Measurements from ENCODE around the gene KHK. TPM values are rescaled to one million over a fixed set of nuclear protein-coding genes. Genes with fewer than 3 reads are reported as not detected.
A peak's percentile ranks its signal among the peaks of the same experiment; 100 is the strongest.

KHK gene
- total RNA-seq, 2 donors from 2014 or later = 0.91 to 7.0 TPM

DNA sequence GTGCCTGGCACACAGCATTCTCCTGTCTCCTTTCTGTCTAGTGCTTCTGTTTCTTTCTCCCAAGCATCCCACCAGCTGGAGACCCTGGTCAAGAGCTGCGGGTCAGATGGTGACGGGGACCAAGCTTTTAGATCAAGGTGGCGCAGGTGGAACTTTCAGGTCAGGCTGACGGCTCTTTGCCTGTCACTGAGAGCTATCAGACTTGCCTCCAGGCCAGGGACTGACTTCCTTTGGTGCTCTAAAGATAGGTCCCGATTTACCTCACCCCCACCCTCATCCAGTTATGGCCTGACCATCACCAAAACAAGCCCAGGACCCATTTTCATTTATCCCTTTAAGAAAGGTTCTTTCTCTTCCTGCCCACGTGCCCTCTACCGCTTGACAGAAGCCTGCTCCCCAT lies 9.3 kb upstream of the KHK start:
- no peaks in the 10 kb centered on the region for H3K27me3 ChIP-seq (replicated peaks; ENCODE audit: insufficient read depth)
- H3K9me3 ChIP-seq = no peaks in the 10 kb centered on the region
- TF ChIP-seq POLR2AphosphoS5 (IDR thresholded peaks at IDR 0.05) = no peak
- H3K36me3 ChIP-seq = no peaks in the 10 kb centered on the region
- intact Hi-C loops (cut with DNase I) = loop anchor here (10.0 kb wide), 1 partner anchor 732 kb away; the partner anchor contains the start of genes ADGRF3 and SELENOI
- whole genome bisulfite sequencing = 68% methylated on average over 7 of the region's 7 CpGs
- peaks cover 7% of the 10 kb centered on the region for H3K4me1 ChIP-seq (replicated peaks)
- DNase-seq (ENCODE audit: low spot score) = no peak
- H3K4me3 ChIP-seq = no peak overlapping the region
- H3K27ac ChIP-seq = peak overlapping the region in 1 of 2 donors; percentile 62

DNA sequence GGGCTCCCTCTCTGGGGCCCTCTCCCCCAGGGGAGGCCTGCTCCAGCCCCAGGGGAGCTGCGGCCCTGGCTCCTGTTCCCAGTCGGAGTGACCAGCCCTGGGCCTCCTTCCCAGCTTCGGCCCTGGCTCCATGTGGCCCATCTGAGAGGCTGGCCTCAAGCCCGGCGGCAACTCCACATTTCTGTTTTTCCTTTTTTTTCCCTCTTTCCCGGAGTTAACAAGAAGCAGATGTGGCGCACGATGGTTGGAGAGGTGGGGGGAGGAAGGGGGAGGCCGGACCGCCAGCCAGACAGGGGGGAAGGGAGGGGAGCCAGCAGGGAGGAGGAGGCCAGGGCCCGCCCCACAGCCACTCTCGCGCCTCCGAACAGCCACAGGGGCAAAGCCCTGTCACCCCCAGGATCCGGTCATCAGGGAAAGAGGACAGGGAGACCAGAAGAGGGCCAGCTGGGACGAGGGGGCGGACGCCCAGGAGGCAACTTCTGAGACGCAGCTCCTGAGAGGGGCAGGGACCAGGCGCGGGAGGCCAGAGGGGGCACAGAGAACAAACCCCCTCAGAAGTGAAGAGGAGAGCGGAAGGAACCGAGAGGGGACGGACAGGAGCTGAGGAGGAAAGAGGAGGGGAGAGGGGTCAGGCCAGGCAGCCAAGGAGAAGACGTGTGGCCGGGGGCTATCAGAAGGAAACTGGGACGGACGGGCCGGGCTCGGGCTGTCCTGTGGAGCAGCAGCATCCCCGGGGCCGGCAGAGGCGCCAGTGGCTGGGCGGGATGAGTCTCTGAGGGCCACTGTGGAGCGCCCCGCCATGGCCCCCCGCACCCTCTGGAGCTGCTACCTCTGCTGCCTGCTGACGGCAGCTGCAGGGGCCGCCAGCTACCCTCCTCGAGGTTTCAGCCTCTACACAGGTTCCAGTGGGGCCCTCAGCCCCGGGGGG lies 8.0 kb upstream of the KHK start, which contains the start of gene EMILIN1:
EMILIN1 (plus strand) TSS at position 349 of the 928 bp plus-strand sequence; CDS start at position 800, 451 bp downstream.
- intact Hi-C loops (cut with DNase I) = loop anchor here (2.0 to 10.0 kb wide), 2 partner anchors 28 to 734 kb away; partner anchors contain the start of genes ADGRF3, AGBL5 and SELENOI
- Histone ChIP-seq H3K36me3 (no peaks in the 10 kb centered on the region), H3K4me1 (replicated peaks) (peaks cover 7% of the 10 kb centered on the region), H3K9me3 (no peaks in the 10 kb centered on the region), H3K27ac (peak within 1 kb of the TSS; percentile 75 to 82), H3K27me3 (replicated peaks; ENCODE audit: insufficient read depth) (no peaks in the 10 kb centered on the region), H3K4me3 (peak within 1 kb of the TSS; percentile 29 to 35)
- TF ChIP-seq POLR2A (IDR thresholded peaks at IDR 0.05) (no peak), POLR2AphosphoS5 (IDR thresholded peaks at IDR 0.05) (peak; percentile 31)
- DNase-seq (ENCODE audit: low spot score) = no peak
- WGBS = 42% methylated on average over 36 of the region's 41 CpGs

DNA sequence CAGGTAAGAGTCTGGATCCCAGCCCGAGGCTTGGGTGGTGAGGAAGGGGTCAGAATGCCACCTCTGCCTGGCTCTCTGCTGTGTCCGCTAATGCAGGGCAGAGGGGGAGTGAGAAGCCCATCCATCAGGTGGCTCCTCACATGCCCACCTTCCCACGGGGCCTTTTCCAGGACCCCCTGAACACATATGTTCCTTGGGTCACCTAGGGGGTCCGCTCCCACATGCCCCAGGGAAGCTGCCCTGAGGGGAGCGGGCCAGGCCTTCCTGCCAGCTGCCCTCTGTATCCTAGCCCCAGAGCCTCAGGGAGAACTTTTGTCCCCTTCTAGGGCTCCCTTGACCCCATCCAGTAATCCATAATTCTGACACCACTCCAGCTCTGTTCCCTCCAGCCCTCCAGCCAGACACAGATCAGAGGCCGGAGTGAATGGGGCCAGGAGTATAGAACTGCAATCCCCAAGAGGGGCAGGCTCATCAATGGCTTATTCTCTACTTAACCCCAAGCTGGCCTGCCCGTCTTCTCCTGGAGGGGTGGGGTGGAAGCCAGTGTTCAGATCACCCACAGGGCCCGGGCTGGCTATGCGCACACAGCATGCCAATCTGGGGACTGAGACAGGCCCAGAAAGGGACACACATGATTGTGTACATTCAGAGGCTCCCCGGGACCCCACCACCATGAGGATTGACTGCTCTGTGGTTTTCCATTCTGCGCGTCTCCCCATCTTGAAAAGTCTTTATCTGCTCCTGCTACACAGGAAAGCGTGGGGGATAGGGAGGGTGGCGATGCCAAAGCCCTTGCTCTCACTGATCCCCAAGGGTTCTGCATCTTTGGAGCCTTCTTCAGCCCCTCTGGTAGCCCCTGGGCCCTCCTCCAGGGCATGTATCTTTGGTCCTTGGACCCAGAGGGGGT lies 7.1 kb upstream of the KHK start:
- no peaks in the 10 kb centered on the region for H3K27me3 ChIP-seq (replicated peaks; ENCODE audit: insufficient read depth)
- H3K4me1 ChIP-seq (replicated peaks) = peaks cover 7% of the 10 kb centered on the region
- no peak for DNase-seq (ENCODE audit: low spot score)
- TF ChIP-seq POLR2AphosphoS5 (IDR thresholded peaks at IDR 0.05) = no peak
- no peak for TF ChIP-seq POLR2A (IDR thresholded peaks at IDR 0.05)
- TF ChIP-seq, protein P1, sequence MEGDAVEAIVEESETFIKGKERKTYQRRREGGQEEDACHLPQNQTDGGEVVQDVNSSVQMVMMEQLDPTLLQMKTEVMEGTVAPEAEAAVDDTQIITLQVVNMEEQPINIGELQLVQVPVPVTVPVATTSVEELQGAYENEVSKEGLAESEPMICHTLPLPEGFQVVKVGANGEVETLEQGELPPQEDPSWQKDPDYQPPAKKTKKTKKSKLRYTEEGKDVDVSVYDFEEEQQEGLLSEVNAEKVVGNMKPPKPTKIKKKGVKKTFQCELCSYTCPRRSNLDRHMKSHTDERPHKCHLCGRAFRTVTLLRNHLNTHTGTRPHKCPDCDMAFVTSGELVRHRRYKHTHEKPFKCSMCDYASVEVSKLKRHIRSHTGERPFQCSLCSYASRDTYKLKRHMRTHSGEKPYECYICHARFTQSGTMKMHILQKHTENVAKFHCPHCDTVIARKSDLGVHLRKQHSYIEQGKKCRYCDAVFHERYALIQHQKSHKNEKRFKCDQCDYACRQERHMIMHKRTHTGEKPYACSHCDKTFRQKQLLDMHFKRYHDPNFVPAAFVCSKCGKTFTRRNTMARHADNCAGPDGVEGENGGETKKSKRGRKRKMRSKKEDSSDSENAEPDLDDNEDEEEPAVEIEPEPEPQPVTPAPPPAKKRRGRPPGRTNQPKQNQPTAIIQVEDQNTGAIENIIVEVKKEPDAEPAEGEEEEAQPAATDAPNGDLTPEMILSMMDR (IDR thresholded peaks at IDR 0.05) = no peak
- peak overlapping the region; percentile 75 to 82 for H3K27ac ChIP-seq
- H3K36me3 ChIP-seq = no peaks in the 10 kb centered on the region
- no peaks in the 10 kb centered on the region for H3K9me3 ChIP-seq
- intact Hi-C loops (cut with DNase I) = loop anchor here (2.0 to 10.0 kb wide), 3 partner anchors 29 to 735 kb away; partner anchors contain the start of genes ADGRF3, AGBL5, SELENOI and TMEM214
- H3K4me3 ChIP-seq = peak overlapping the region; percentile 29 to 35
- 68% methylated on average over 14 of the region's 14 CpGs for WGBS

DNA sequence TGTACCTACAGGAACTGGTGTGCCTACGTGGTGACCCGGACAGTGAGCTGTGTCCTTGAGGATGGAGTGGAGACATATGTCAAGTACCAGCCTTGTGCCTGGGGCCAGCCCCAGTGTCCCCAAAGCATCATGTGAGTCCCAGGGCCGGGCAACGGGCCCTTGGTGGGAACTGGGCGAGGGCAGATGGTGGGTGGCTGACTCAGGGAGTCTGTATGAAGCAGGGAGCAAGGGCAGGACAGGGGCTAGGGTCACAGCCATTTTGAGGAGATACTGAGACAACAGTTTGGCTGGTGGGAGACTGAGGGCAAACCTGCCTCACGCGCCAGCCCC lies 6.5 kb upstream of the KHK start:
- Histone ChIP-seq H3K9me3 (no peaks in the 10 kb centered on the region), H3K27me3 (replicated peaks; ENCODE audit: insufficient read depth) (no peaks in the 10 kb centered on the region), H3K4me1 (replicated peaks) (peaks cover 7% of the 10 kb centered on the region), H3K4me3 (peak overlapping the region; percentile 29 to 35), H3K36me3 (no peaks in the 10 kb centered on the region), H3K27ac (peak overlapping the region; percentile 75 to 82)
- TF ChIP-seq POLR2AphosphoS5 (IDR thresholded peaks at IDR 0.05) (no peak), POLR2A (IDR thresholded peaks at IDR 0.05) (no peak)
- TF ChIP-seq, protein P1 (IDR thresholded peaks at IDR 0.05) = no peak
- 67% methylated on average over 7 of the region's 7 CpGs for WGBS
- no peak for DNase-seq (ENCODE audit: low spot score)
- intact Hi-C loops (cut with DNase I) = loop anchor here (5.0 kb wide), 1 partner anchor 48 kb away; the partner anchor contains the start of gene TMEM214

DNA sequence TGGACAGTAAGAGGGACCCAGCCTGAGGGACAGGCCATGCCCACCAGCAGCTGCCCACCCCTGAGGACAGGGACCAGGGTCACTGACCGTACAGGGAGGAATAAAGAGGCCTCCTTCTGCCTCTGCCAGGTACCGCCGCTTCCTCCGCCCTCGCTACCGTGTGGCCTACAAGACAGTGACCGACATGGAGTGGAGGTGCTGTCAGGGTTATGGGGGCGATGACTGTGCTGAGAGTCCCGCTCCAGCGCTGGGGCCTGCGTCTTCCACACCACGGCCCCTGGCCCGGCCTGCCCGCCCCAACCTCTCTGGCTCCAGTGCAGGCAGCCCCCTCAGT lies 6.0 kb upstream of the KHK start:
- 88% methylated on average over 12 of the region's 14 CpGs for WGBS
- TF ChIP-seq POLR2A (IDR thresholded peaks at IDR 0.05) = no peak
- TF ChIP-seq, protein P1 (IDR thresholded peaks at IDR 0.05) = no peak
- no peak for TF ChIP-seq POLR2AphosphoS5 (IDR thresholded peaks at IDR 0.05)
- intact Hi-C loops (cut with DNase I) = loop anchor here (5.0 kb wide), 1 partner anchor 48 kb away; the partner anchor contains the start of gene TMEM214
- Histone ChIP-seq H3K4me1 (replicated peaks) (peaks cover 7% of the 10 kb centered on the region), H3K36me3 (no peaks in the 10 kb centered on the region), H3K9me3 (no peaks in the 10 kb centered on the region), H3K27ac (peak overlapping the region; percentile 75 to 82), H3K4me3 (peak overlapping the region; percentile 29 to 35), H3K27me3 (replicated peaks; ENCODE audit: insufficient read depth) (no peaks in the 10 kb centered on the region)
- DNase-seq (ENCODE audit: low spot score) = no peak

Data from prostate gland (tissue), 2 donors.